OCI-LY1 (cell line): ENCODE results near the gene ZFYVE21.

Experiments used
- H2AFZ ChIP-seq: fragments of 200-600 bp; sonication (generic), shearing (Covaris generic); 2 replicates; pipeline ENCODE4 v1.6.0; 2014; ENCODE audit warnings: antibody characterized with exemption, mild to moderate bottlenecking, low read length
- H3F3A ChIP-seq: fragments of 200-600 bp; sonication (generic), shearing (Covaris generic); 2 replicates; pipeline ENCODE4 v1.6.0; 2014; ENCODE audit warnings: mild to moderate bottlenecking, antibody characterized with exemption, low read length, moderate library complexity; ENCODE audit not compliant: insufficient read depth
- H3K27ac ChIP-seq: fragments of 200-600 bp; sonication (generic); 2 replicates; pipeline ENCODE4 v1.5.1; 2014; ENCODE audit warnings: low read length, mixed run types, mild to moderate bottlenecking, low read depth; ENCODE audit not compliant: poor library complexity, severe bottlenecking
- H3K27me3 ChIP-seq: fragments of 200-600 bp; sonication (generic); 2 replicates; pipeline ENCODE4 v1.6.0; 2014; ENCODE audit warnings: antibody characterized with exemption, mild to moderate bottlenecking, low read length, moderate library complexity; ENCODE audit not compliant: insufficient read depth
- H3K36me3 ChIP-seq: fragments of 200-600 bp; sonication (generic); 2 replicates; pipeline ENCODE4 v1.6.1; 2014; ENCODE audit warnings: mild to moderate bottlenecking, antibody characterized with exemption, low read length, moderate library complexity, mixed read lengths; ENCODE audit not compliant: insufficient read depth
- H3K4me1 ChIP-seq: fragments of 200-600 bp; sonication (generic); 2 replicates; pipeline ENCODE4 v1.5.1; 2014; ENCODE audit warnings: mild to moderate bottlenecking, low read length, moderate library complexity; ENCODE audit not compliant: insufficient read depth, severe bottlenecking
- H3K4me2 ChIP-seq: fragments of 200-600 bp; sonication (generic), shearing (Covaris generic); 2 replicates; pipeline ENCODE4 v1.6.1; 2014; ENCODE audit warnings: low read length
- H3K4me3 ChIP-seq: fragments of 200-600 bp; sonication (generic); 2 replicates; pipeline ENCODE4 v1.5.1; 2014; ENCODE audit warnings: low read length, low read depth, mild to moderate bottlenecking, mixed read lengths; ENCODE audit not compliant: poor library complexity, severe bottlenecking
- H3K79me2 ChIP-seq: fragments of 200-600 bp; shearing (Covaris generic); 2 replicates; pipeline ENCODE4 v1.6.1; 2016; ENCODE audit warnings: mixed run types, low read length, mixed read lengths; ENCODE audit not compliant: insufficient read depth
- H3K9ac ChIP-seq: fragments of 200-600 bp; sonication (generic), shearing (Covaris generic); 2 replicates; pipeline ENCODE4 v1.6.1; 2014; ENCODE audit warnings: mild to moderate bottlenecking, low read length, mixed read lengths
- H3K9me2 ChIP-seq: fragments of 200-600 bp; sonication (generic), shearing (Covaris generic); 2 replicates; pipeline ENCODE4 v1.6.1; 2014; ENCODE audit warnings: low read depth, mild to moderate bottlenecking, low read length, mixed read lengths
- H3K9me3 ChIP-seq: fragments of 200-600 bp; shearing (Covaris generic); 2 replicates; pipeline ENCODE4 v1.6.1; 2014; ENCODE audit warnings: low read length, mixed read lengths
- H4K20me1 ChIP-seq: fragments of 200-600 bp; sonication (generic), shearing (Covaris generic); 2 replicates; pipeline ENCODE4 v1.6.0; 2016; ENCODE audit warnings: mild to moderate bottlenecking, low read length; ENCODE audit not compliant: insufficient read depth
- EZH2 ChIP-seq: fragments of 200-600 bp; sonication (generic), shearing (Covaris generic); IDR thresholded peaks from 2 replicates; pipeline ENCODE4 v1.8.0; 2017; ENCODE audit warnings: borderline replicate concordance, mixed run types, mild to moderate bottlenecking, antibody characterized with exemption, low read length, moderate library complexity, mixed read lengths
- TF ChIP-seq, protein P1 (sequence below): fragments of 200-600 bp; sonication (generic), shearing (Covaris generic); IDR thresholded peaks from 2 replicates; pipeline ENCODE4 v1.5.1; 2017; ENCODE audit warnings: mild to moderate bottlenecking, antibody characterized with exemption, low read length, moderate library complexity, mixed read lengths

The ZFYVE21 gene

DNA sequence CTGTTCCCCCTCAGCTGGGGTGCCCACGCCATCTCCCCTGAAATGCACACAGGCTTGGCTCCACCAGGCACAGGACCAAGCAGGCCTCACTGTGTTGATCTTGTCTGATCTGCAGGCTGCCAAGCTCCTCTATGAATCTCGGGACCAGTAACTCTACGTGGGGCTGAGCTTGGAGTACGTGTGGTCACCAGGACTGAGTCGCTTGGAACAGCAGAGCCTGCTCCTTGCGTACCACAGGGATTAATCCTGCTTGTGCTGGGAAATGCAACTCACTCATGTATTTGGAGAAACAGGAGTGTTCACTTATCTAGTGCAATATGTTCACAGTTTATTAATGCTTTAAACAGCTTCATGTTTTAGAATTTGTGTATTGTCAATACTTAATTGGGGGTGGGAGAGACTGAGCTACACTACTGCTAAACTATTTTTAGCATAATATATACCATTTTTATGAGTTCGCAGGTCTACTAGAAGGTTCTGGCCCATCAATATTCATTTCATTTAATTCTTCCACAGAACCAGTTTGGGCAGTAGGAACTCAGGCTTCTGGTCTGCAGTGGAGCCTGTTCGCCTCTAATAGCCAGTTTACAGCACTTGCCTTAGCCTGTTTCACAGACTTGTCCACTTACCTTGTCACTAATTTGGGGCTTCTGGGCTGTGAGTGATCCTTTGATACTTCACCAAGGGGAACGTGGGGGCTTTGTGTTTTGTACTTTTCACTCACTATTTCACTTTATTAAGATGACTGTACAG lies 17.4 kb downstream of the ZFYVE21 start:
- no peaks in the 10 kb centered on the region for H3K9me2 ChIP-seq
- no peaks in the 10 kb centered on the region for H4K20me1 ChIP-seq
- no peaks in the 10 kb centered on the region for H3K79me2 ChIP-seq
- no peak overlapping the region for H3K4me2 ChIP-seq
- TF ChIP-seq, protein P1, sequence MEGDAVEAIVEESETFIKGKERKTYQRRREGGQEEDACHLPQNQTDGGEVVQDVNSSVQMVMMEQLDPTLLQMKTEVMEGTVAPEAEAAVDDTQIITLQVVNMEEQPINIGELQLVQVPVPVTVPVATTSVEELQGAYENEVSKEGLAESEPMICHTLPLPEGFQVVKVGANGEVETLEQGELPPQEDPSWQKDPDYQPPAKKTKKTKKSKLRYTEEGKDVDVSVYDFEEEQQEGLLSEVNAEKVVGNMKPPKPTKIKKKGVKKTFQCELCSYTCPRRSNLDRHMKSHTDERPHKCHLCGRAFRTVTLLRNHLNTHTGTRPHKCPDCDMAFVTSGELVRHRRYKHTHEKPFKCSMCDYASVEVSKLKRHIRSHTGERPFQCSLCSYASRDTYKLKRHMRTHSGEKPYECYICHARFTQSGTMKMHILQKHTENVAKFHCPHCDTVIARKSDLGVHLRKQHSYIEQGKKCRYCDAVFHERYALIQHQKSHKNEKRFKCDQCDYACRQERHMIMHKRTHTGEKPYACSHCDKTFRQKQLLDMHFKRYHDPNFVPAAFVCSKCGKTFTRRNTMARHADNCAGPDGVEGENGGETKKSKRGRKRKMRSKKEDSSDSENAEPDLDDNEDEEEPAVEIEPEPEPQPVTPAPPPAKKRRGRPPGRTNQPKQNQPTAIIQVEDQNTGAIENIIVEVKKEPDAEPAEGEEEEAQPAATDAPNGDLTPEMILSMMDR, result no peak
- TF ChIP-seq EZH2, result no peak
- no peak overlapping the region for H3K27ac ChIP-seq
- H3K27me3 ChIP-seq, result no peaks in the 10 kb centered on the region
- no peaks in the 10 kb centered on the region for H3F3A ChIP-seq
- H3K4me1 ChIP-seq, result no peaks in the 10 kb centered on the region
- H3K9me3 ChIP-seq, result no peaks in the 10 kb centered on the region
- H2AFZ ChIP-seq, result no peak overlapping the region
- H3K4me3 ChIP-seq, result no peak overlapping the region
- peaks cover 74% of the 10 kb centered on the region for H3K36me3 ChIP-seq
- no peak overlapping the region for H3K9ac ChIP-seq

GRCh38 chr14:103733651-103734050 lies 18.0 kb downstream of the ZFYVE21 start:
- Histone ChIP-seq H3K4me3 (no peak overlapping the region), H2AFZ (no peak overlapping the region), H3F3A (no peaks in the 10 kb centered on the region), H3K27ac (no peak overlapping the region), H3K9me2 (no peaks in the 10 kb centered on the region), H3K27me3 (no peaks in the 10 kb centered on the region), H3K9ac (no peak overlapping the region), H3K9me3 (no peaks in the 10 kb centered on the region), H4K20me1 (no peaks in the 10 kb centered on the region), H3K4me1 (no peaks in the 10 kb centered on the region), H3K36me3 (peaks cover 73% of the 10 kb centered on the region), H3K79me2 (no peaks in the 10 kb centered on the region), H3K4me2 (no peak overlapping the region)
- TF ChIP-seq, protein P1, result no peak

GRCh38 chr14:103734081-103734888 lies 18.7 kb downstream of the ZFYVE21 start:
- Histone ChIP-seq H3K9me2 (no peaks in the 10 kb centered on the region), H3K4me2 (no peak overlapping the region), H3K4me1 (no peaks in the 10 kb centered on the region), H2AFZ (no peak overlapping the region), H3K79me2 (no peaks in the 10 kb centered on the region), H3K27ac (no peak overlapping the region), H3K36me3 (peaks cover 67% of the 10 kb centered on the region), H3K9ac (no peak overlapping the region), H3K4me3 (no peak overlapping the region), H3F3A (no peaks in the 10 kb centered on the region), H3K9me3 (no peaks in the 10 kb centered on the region), H3K27me3 (no peaks in the 10 kb centered on the region), H4K20me1 (no peaks in the 10 kb centered on the region)
- TF ChIP-seq, protein P1, result no peak
- no peak for TF ChIP-seq EZH2
